Adrenal gland (tissue), 5 donors: Measurements from ENCODE around the gene COL8A1.

Source experiments
- CTCF ChIP-seq, 6 experiments: fragments of 450-650 bp in 4 of 6; fragments of 200-600 bp in 2 of 6; sonication (generic) in 1 of 6; IDR thresholded peaks; 1 replicate in 5 of 6; 2 replicates in 1 of 6; pipeline versions ENCODE4 v1.5.1 to v1.8.0; 2016 to 2021; ENCODE audit warnings: antibody characterized with exemption in 6 of 6, mild to moderate bottlenecking in 2 of 6, moderate library complexity in 1 of 6
- POLR2A ChIP-seq, 2 donors: fragments of 450-650 bp; IDR thresholded peaks; one replicate each; pipeline ENCODE4 v1.6.1; 2017; ENCODE audit warnings: antibody characterized with exemption in 2 of 2, mild to moderate bottlenecking in 2 of 2, moderate library complexity in 1 of 2
- donor health status: DM: no; HTN: no; CAD: no.

- TF ChIP-seq CTCF (IDR thresholded peaks at IDR 0.05): no peak
- TF ChIP-seq POLR2A (IDR thresholded peaks at IDR 0.05): no peak
Measured at GRCh38 chr3:99846477-99847160, 208.2 kb downstream of the COL8A1 start.
